DOHH2 (cell line): Measurements from ENCODE around the gene RGS16.

Source experiments
- H3F3A ChIP-seq: fragments of 200-600 bp; sonication (generic), shearing (Covaris generic); 2 replicates; pipeline ENCODE4 v1.6.0; 2016; ENCODE audit warnings: antibody characterized with exemption, mild to moderate bottlenecking; ENCODE audit not compliant: control insufficient read depth, insufficient read depth
- H3K27ac ChIP-seq: fragments of 200-600 bp; sonication (generic); 2 replicates; pipeline ENCODE4 v1.5.1; 2014; ENCODE audit warnings: low read depth, mild to moderate bottlenecking, low read length, moderate library complexity
- H3K27me3 ChIP-seq: fragments of 200-600 bp; sonication (generic); 2 replicates; pipeline ENCODE4 v1.6.1; 2014; ENCODE audit warnings: mild to moderate bottlenecking, low read length, mixed read lengths; ENCODE audit not compliant: control insufficient read depth
- H3K36me3 ChIP-seq: fragments of 200-600 bp; sonication (generic); 2 replicates; pipeline ENCODE4 v1.6.1; 2014; ENCODE audit warnings: mild to moderate bottlenecking, low read length, moderate library complexity, mixed read lengths; ENCODE audit not compliant: control insufficient read depth
- H3K4me1 ChIP-seq: fragments of 200-600 bp; sonication (generic); 2 replicates; pipeline ENCODE4 v1.6.1; 2014; ENCODE audit warnings: mild to moderate bottlenecking, low read length, mixed read lengths; ENCODE audit not compliant: control insufficient read depth
- H3K4me2 ChIP-seq: fragments of 200-600 bp; sonication (generic); 2 replicates; pipeline ENCODE4 v1.6.0; 2014; ENCODE audit warnings: mild to moderate bottlenecking, low read length, moderate library complexity
- H3K4me3 ChIP-seq: fragments of 200-600 bp; sonication (generic); 2 replicates; pipeline ENCODE4 v1.5.1; 2014; ENCODE audit warnings: mild to moderate bottlenecking, low read length, mixed read lengths
- H3K79me2 ChIP-seq: fragments of 200-600 bp; sonication (generic); 2 replicates; pipeline ENCODE4 v1.6.1; 2014; ENCODE audit warnings: mild to moderate bottlenecking, low read length, mixed read lengths; ENCODE audit not compliant: control insufficient read depth
- H3K9me2 ChIP-seq: fragments of 200-600 bp; sonication (generic); replicated peaks from 2 replicates; pipeline ENCODE4 v1.6.1; 2014; ENCODE audit warnings: mild to moderate bottlenecking, low read length, mixed read lengths; ENCODE audit not compliant: control insufficient read depth
- H3K9me3 ChIP-seq: fragments of 200-600 bp; sonication (generic); 2 replicates; pipeline ENCODE4 v1.6.1; 2014; ENCODE audit warnings: antibody characterized with exemption, low read length, mixed read lengths; ENCODE audit not compliant: control insufficient read depth, insufficient read depth
- H4K20me1 ChIP-seq: fragments of 200-600 bp; sonication (generic); 2 replicates; pipeline ENCODE4 v1.6.0; 2014; ENCODE audit warnings: low read depth, mild to moderate bottlenecking, antibody characterized with exemption, low read length, moderate library complexity; ENCODE audit not compliant: control insufficient read depth, insufficient read depth
- CTCF ChIP-seq: fragments of 200-600 bp; sonication (generic); IDR thresholded peaks from one replicate; pipeline ENCODE4 v1.5.1; 2014; ENCODE audit warnings: antibody characterized with exemption, mild to moderate bottlenecking, low read depth, low read length; ENCODE audit not compliant: poor library complexity, severe bottlenecking
- EZH2phosphoT487 ChIP-seq: fragments of 200-600 bp; sonication (generic); IDR thresholded peaks from 2 replicates; pipeline ENCODE4 v1.6.1; 2017; ENCODE audit warnings: borderline replicate concordance, mild to moderate bottlenecking, antibody characterized with exemption, low read length, moderate library complexity, mixed read lengths

The RGS16 gene

GRCh38 chr1:182599339-182599738 lies 4.8 kb downstream of the RGS16 start:
- Histone ChIP-seq H3K4me3 (no peak overlapping the region), H3K27me3 (no peaks in the 10 kb centered on the region), H3K27ac (no peak overlapping the region), H4K20me1 (peaks cover 24% of the 10 kb centered on the region), H3K9me2 (no peaks in the 10 kb centered on the region), H3K79me2 (peaks cover 45% of the 10 kb centered on the region), H3K9me3 (no peaks in the 10 kb centered on the region), H3K36me3 (peaks cover 58% of the 10 kb centered on the region), H3F3A (peaks cover 44% of the 10 kb centered on the region), H3K4me1 (peaks cover 39% of the 10 kb centered on the region), H3K4me2 (no peak overlapping the region)
- TF ChIP-seq CTCF (peak; percentile 73), EZH2phosphoT487 (no peak)

DNA sequence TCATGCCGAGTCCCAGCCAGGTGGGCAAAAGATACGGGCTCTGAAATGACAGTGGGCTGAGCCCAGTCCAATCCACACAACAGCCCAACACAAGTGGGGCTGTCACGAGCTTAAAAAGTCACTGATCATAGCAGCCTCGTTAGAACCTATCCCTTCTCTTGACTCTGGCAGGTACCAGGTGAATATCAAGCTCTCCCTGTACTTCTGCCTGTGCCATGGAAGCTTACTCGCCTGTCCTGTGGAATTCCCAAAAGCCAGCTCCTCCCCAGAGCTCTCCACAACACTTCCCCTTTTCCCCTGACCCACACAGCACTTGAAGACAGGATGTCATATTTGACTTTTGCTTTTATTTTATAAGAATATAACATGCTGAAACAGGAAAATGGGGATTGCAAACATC lies 5.9 kb downstream of the RGS16 start:
- Histone ChIP-seq H3K4me1 (peaks cover 39% of the 10 kb centered on the region), H3K4me3 (no peak overlapping the region), H4K20me1 (peaks cover 20% of the 10 kb centered on the region), H3K4me2 (no peak overlapping the region), H3K9me2 (no peaks in the 10 kb centered on the region), H3K27me3 (no peaks in the 10 kb centered on the region), H3F3A (peaks cover 45% of the 10 kb centered on the region), H3K36me3 (peaks cover 49% of the 10 kb centered on the region), H3K9me3 (no peaks in the 10 kb centered on the region), H3K27ac (no peak overlapping the region), H3K79me2 (peaks cover 36% of the 10 kb centered on the region)
- TF ChIP-seq EZH2phosphoT487 (no peak), CTCF (no peak)

DNA sequence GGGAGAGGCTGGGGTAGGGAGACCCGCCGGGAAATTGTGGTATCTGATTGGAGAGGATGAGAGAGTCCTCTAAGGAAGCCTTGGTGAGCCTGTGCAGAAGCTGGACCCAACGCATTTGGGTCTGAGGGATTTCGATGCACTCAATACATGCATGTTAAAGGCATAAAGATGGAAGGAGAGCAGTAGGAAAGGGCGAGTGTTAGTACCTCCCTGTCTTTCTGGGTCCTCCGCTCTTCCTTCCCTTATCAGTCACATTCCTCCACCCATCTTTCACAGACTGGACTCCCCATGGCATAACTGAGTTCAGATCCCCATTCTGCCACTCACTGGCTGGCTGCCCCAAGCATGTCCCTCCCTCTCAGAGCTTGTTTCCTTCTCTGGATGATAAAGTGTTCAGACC lies 7.3 kb downstream of the RGS16 start:
- no peak overlapping the region for H3K4me3 ChIP-seq
- H3K4me1 ChIP-seq = peaks cover 28% of the 10 kb centered on the region
- no peaks in the 10 kb centered on the region for H3K9me2 ChIP-seq
- no peak overlapping the region for H3K27ac ChIP-seq
- H3F3A ChIP-seq = peaks cover 42% of the 10 kb centered on the region
- no peaks in the 10 kb centered on the region for H3K9me3 ChIP-seq
- H3K27me3 ChIP-seq = no peaks in the 10 kb centered on the region
- H3K79me2 ChIP-seq = peaks cover 22% of the 10 kb centered on the region
- no peak for TF ChIP-seq EZH2phosphoT487
- no peak for TF ChIP-seq CTCF
- peaks cover 36% of the 10 kb centered on the region for H3K36me3 ChIP-seq
- no peak overlapping the region for H3K4me2 ChIP-seq
- peaks cover 15% of the 10 kb centered on the region for H4K20me1 ChIP-seq
